Measurements from ENCODE around the gene FXYD4.

GRCh38 chr10:43369921-43370320 is 1.5 kb upstream of the FXYD4 start:
- TF ChIP-seq POLR2A (IDR thresholded peaks at IDR 0.05; ENCODE audit: low read length): no peak
- TF ChIP-seq GATA1 (IDR thresholded peaks at IDR 0.05; ENCODE audit: low read depth, low read length): no peak
